OCI-LY7 (cell line): ENCODE measurements around the gene TADA2B. TPM values are rescaled to one million over a fixed set of nuclear protein-coding genes. Genes with fewer than 3 reads are reported as not detected.

Experiments
- BruUV-seq: library from RNA; stranded (reverse); fragments of 400-500 nt; replicated peaks from 2 replicates; lab custom pipeline; 2021; lab: Mats Ljungman, UMichigan
- CTCF ChIA-PET: fragments of 300-600 bp; sonication (Branson Sonifier 250); formaldehyde crosslinking; loops from one replicate; lab custom pipeline; 2022; ENCODE audit warnings: antibody characterized with exemption; ENCODE audit not compliant: unreplicated experiment; lab: Charles Lee
- POLR2A ChIA-PET: fragments of 300-600 bp; sonication (Branson Sonifier 250); formaldehyde crosslinking; loops from one replicate; lab custom pipeline; 2022; ENCODE audit warnings: antibody characterized with exemption; lab: Charles Lee
- DNase-seq: peaks from one replicate; pipeline ENCODE4 v3.0.0-alpha.2; 2015; ENCODE audit warnings: low spot score
- H2AFZ ChIP-seq: fragments of 200-600 bp; sonication (generic), shearing (Covaris generic); 2 replicates; pipeline ENCODE4 v1.6.1; 2014; ENCODE audit warnings: mild to moderate bottlenecking, antibody characterized with exemption, low read length, moderate library complexity
- H3K27ac ChIP-seq: fragments of 200-600 bp; sonication (generic); 2 replicates; pipeline ENCODE4 v1.5.1; 2014; ENCODE audit warnings: mixed run types, low read depth, mild to moderate bottlenecking, moderate library complexity, low read length, inconsistent platforms; ENCODE audit not compliant: poor library complexity, severe bottlenecking
- H3K36me3 ChIP-seq: fragments of 200-600 bp; sonication (generic); 2 replicates; pipeline ENCODE4 v1.6.1; 2014; ENCODE audit warnings: mild to moderate bottlenecking, antibody characterized with exemption, low read length, moderate library complexity, mixed read lengths; ENCODE audit not compliant: insufficient read depth
- H3K4me1 ChIP-seq: fragments of 200-600 bp; sonication (generic); 2 replicates; pipeline ENCODE4 v1.5.1; 2014; ENCODE audit warnings: mild to moderate bottlenecking, low read length; ENCODE audit not compliant: insufficient read depth, poor library complexity, severe bottlenecking
- H3K4me2 ChIP-seq: fragments of 200-600 bp; sonication (generic); 2 replicates; pipeline ENCODE4 v1.6.1; 2014; ENCODE audit warnings: mild to moderate bottlenecking, low read length
- H3K4me3 ChIP-seq: fragments of 200-600 bp; sonication (generic); 2 replicates; pipeline ENCODE4 v1.5.1; 2014; ENCODE audit warnings: mild to moderate bottlenecking, low read depth, low read length; ENCODE audit not compliant: poor library complexity, severe bottlenecking
- H3K79me2 ChIP-seq: fragments of 200-600 bp; sonication (generic); 2 replicates; pipeline ENCODE4 v1.6.1; 2016; ENCODE audit warnings: low read depth, mild to moderate bottlenecking, low read length, moderate library complexity, mixed read lengths; ENCODE audit not compliant: insufficient read depth
- H3K9me2 ChIP-seq: fragments of 200-600 bp; sonication (generic); 2 replicates; pipeline ENCODE4 v1.6.1; 2016; ENCODE audit warnings: mild to moderate bottlenecking, low read length, mixed read lengths; ENCODE audit not compliant: insufficient read depth
- H3K9me3 ChIP-seq: fragments of 200-600 bp; sonication (generic); 2 replicates; pipeline ENCODE4 v1.6.1; 2014; ENCODE audit warnings: mild to moderate bottlenecking, mixed run types, low read length, mixed read lengths
- H4K20me1 ChIP-seq: fragments of 200-600 bp; sonication (generic); 2 replicates; pipeline ENCODE4 v1.6.1; 2014; ENCODE audit warnings: mild to moderate bottlenecking, antibody characterized with exemption, low read length, moderate library complexity, mixed read lengths; ENCODE audit not compliant: insufficient read depth
- CTCF ChIP-seq: fragments of 200-600 bp; sonication (generic); conservative IDR thresholded peaks from 2 replicates; pipeline ENCODE4 v1.5.1; 2014; ENCODE audit warnings: mild to moderate bottlenecking, antibody characterized with exemption, low read length, moderate library complexity, mixed read lengths
- EZH2phosphoT487 ChIP-seq: fragments of 200-600 bp; sonication (generic); IDR thresholded peaks from 2 replicates; pipeline ENCODE4 v1.6.1; 2018; ENCODE audit warnings: low read depth, borderline replicate concordance, mild to moderate bottlenecking, mixed run types, antibody characterized with exemption, low read length, moderate library complexity, mixed read lengths
- intact Hi-C: fragments of 100-400 bp; cut with micrococcal nuclease; formaldehyde crosslinking; loops from one replicate; pipeline ENCODE4 v1.10.0; 2022; ENCODE audit not compliant: unreplicated experiment
- total RNA-seq, 2 experiments: library from RNA; depleted of rRNA in 1 of 2; stranded (reverse); fragments of >200 nt in 1 of 2; shearing (Covaris generic) in 1 of 2; gene quantifications; 2 replicates each; pipeline ENCODE4 v1.2.3, GENCODE V29; 2014 to 2022

TADA2B gene
- total RNA-seq, 2 experiments from 2014 or later: 9.9 to 20.2 TPM

GRCh38 chr4:6999172-7000086 lies 43.7 kb upstream of the TADA2B start:
- no peak overlapping the region for H3K4me3 ChIP-seq
- no peaks in the 10 kb centered on the region for H3K9me3 ChIP-seq
- H3K9me2 ChIP-seq: no peaks in the 10 kb centered on the region
- no peak overlapping the region for H2AFZ ChIP-seq
- no peak overlapping the region for H3K27ac ChIP-seq
- BruUV-seq: no TSS peak
- TF ChIP-seq EZH2phosphoT487 (no peak), CTCF (no peak)
- no peaks in the 10 kb centered on the region for H3K79me2 ChIP-seq
- H3K4me1 ChIP-seq: no peaks in the 10 kb centered on the region
- H4K20me1 ChIP-seq: no peaks in the 10 kb centered on the region
- DNase-seq: no peak
- peaks cover 80% of the 10 kb centered on the region for H3K36me3 ChIP-seq
- intact Hi-C loops: no loop called here
- H3K4me2 ChIP-seq: no peak overlapping the region
- ChIA-PET POLR2A (no interaction called here), CTCF (no interaction called here)

GRCh38 chr4:7000421-7001176 lies 42.6 kb upstream of the TADA2B start:
- intact Hi-C loops: no loop called here
- Histone ChIP-seq H3K4me2 (no peak overlapping the region), H3K4me3 (no peak overlapping the region), H4K20me1 (no peaks in the 10 kb centered on the region), H3K9me2 (no peaks in the 10 kb centered on the region), H3K79me2 (no peaks in the 10 kb centered on the region), H3K9me3 (no peaks in the 10 kb centered on the region), H2AFZ (no peak overlapping the region), H3K27ac (no peak overlapping the region), H3K36me3 (peaks cover 77% of the 10 kb centered on the region), H3K4me1 (no peaks in the 10 kb centered on the region)
- no TSS peak for BruUV-seq
- POLR2A ChIA-PET: no interaction called here
- TF ChIP-seq CTCF (no peak), EZH2phosphoT487 (no peak)
- no peak for DNase-seq
- CTCF ChIA-PET: no interaction called here
